Stomach (tissue), 9 donors: ENCODE results near the gene ARSG. TPM values are rescaled to one million over a fixed set of nuclear protein-coding genes. Genes with fewer than 3 reads are reported as not detected.

Source experiments
- DNase-seq, 2 donors: peaks; one replicate each; pipeline versions ENCODE4 v3.0.0 to v3.0.0-alpha.2; 2013 to 2019
- H3K27ac ChIP-seq, 5 donors: fragments of 200-600 bp in 4 of 5; sonication (generic) in 4 of 5; one replicate each; pipeline ENCODE4 v1.5.1; 2013 to 2019; ENCODE audit warnings: mild to moderate bottlenecking in 1 of 5, moderate library complexity in 1 of 5
- H3K27me3 ChIP-seq, 3 donors: fragments of 200-600 bp; sonication (generic); one replicate each; pipeline ENCODE4 v1.5.1; 2017 to 2019; ENCODE audit warnings: mixed run types in 1 of 3
- H3K36me3 ChIP-seq, 4 donors: fragments of 200-600 bp; sonication (generic); 1 replicate in 3 of 4; 2 replicates in 1 of 4; pipeline ENCODE4 v1.5.1; 2016 to 2019
- H3K4me1 ChIP-seq, 4 donors: fragments of 200-600 bp; sonication (generic); one replicate each; pipeline ENCODE4 v1.5.1; 2016 to 2019
- H3K4me3 ChIP-seq, 4 donors: fragments of 200-600 bp; sonication (generic) in 3 of 4; one replicate each; pipeline ENCODE4 v1.5.1; 2016 to 2019; ENCODE audit warnings: mild to moderate bottlenecking in 1 of 4
- H3K9me3 ChIP-seq, 4 donors: fragments of 200-600 bp; sonication (generic); one replicate each; pipeline ENCODE4 v1.5.1; 2016 to 2019
- CTCF ChIP-seq, 7 experiments: fragments of 450-650 bp in 4 of 7; fragments of 200-600 bp in 3 of 7; sonication (generic) in 3 of 7; IDR thresholded peaks; one replicate each; pipeline ENCODE4 v1.5.1; 2016 to 2019; ENCODE audit warnings: antibody characterized with exemption in 7 of 7, control low read depth in 2 of 7, mild to moderate bottlenecking in 1 of 7
- EP300 ChIP-seq: sonication (generic); formaldehyde crosslinking; IDR thresholded peaks from one replicate; pipeline ENCODE4 v1.6.1; 2017; ENCODE audit warnings: antibody characterized with exemption
- POLR2A ChIP-seq, 4 donors: fragments of 450-650 bp; IDR thresholded peaks; one replicate each; pipeline ENCODE4 v1.6.1; 2016; ENCODE audit warnings: antibody characterized with exemption in 4 of 4, control low read depth in 2 of 4, mild to moderate bottlenecking in 1 of 4, moderate library complexity in 1 of 4
- POLR2AphosphoS5 ChIP-seq, 3 donors: sonication (generic); formaldehyde crosslinking; IDR thresholded peaks; one replicate each; pipeline ENCODE4 v1.6.1; 2016; ENCODE audit warnings: antibody characterized with exemption in 3 of 3
- WGBS, 5 donors: extraction: QIAGEN DNeasy Blood & Tissue Kit in 3 of 5; methylation state at CpG; one replicate each; pipeline versions ENCODE4 v1.1.5 to v1.1.7; 2013 to 2018; 5-methylcytosine and 5-hydroxymethylcytosine counted together
- intact Hi-C: fragments of 100-400 bp; cut with DNase I; formaldehyde crosslinking; loops from one replicate; pipeline ENCODE4 v1.15.1; 2023; ENCODE audit warnings: low total_unique reads
- polyA plus RNA-seq, 3 donors: library from polyadenylated mRNA; stranded (reverse); fragments of 200-250 nt; gene quantifications; one replicate each; pipeline ENCODE4 v1.2.3, GENCODE V29; 2013
- small RNA-seq, 4 donors: library from RNA; depleted of rRNA; stranded (forward); fragments of <200 nt; gene quantifications; one replicate each; pipeline ENCODE3, GENCODE V24; 2016
- total RNA-seq, 5 donors: library from RNA; depleted of rRNA; stranded (reverse); fragments of >200 nt; gene quantifications; one replicate each; pipeline versions ENCODE4 v1.1.0 to v1.2.3, GENCODE V29; 2014 to 2016
- donor health status: healthy with polysubstance abuse.
- donor health status: Bipolar disorder and iron deficiency.
- donor health status: healthy.

ARSG gene
- total and polyA plus RNA-seq, 8 donors: 0.45 to 74.7 (median 2.4) TPM

GRCh38 chr17:68468788-68469187 is 177.5 kb downstream of the ARSG start:
- H3K27ac ChIP-seq: no peak overlapping the region
- no peak for DNase-seq
- no peaks in the 10 kb centered on the region for H3K27me3 ChIP-seq
- TF ChIP-seq CTCF (IDR thresholded peaks at IDR 0.05) (no peak), POLR2A (IDR thresholded peaks at IDR 0.05) (no peak), POLR2AphosphoS5 (IDR thresholded peaks at IDR 0.05) (no peak), EP300 (no peak)
- no peak overlapping the region for H3K4me3 ChIP-seq
- intact Hi-C loops: loop anchor here (10.0 kb wide), 1 partner anchor 294 kb away; no protein-coding TSS in a partner anchor
- no peaks in the 10 kb centered on the region for H3K36me3 ChIP-seq
- 80 to 89% (median 83%) methylated on average over 1 of the region's 1 CpG for WGBS, 5 donors
- H3K4me1 ChIP-seq: peaks cover 0 to 5% (median 0%) of the 10 kb centered on the region in 4 donors
- no peaks in the 10 kb centered on the region for H3K9me3 ChIP-seq

Small RNA genes within 50 kb of the gene (small RNA-seq; reads per million reads assigned to genes)
- 0 reads per million in 4 donors for gene MIR635

Other genes with a start within 250 kb of the ARSG start
- gene AMZ2, start 43.5 kb upstream of the ARSG start, total RNA-seq: 10 to 100 TPM in 4 of 5 donors, 1 to 10 TPM in 1; 1.2 to 73.2 (median 30.7) TPM
- 10 to 100 TPM; 46.3 to 61.7 (median 47.7) TPM for gene AMZ2, start 43.5 kb upstream of the ARSG start, polyA plus RNA-seq
- gene SLC16A6, start 368 bp upstream of the ARSG start, total RNA-seq: under 1 TPM in 1 of 5 donors, not detected in 4; 0.92 TPM
- gene SLC16A6, start 368 bp upstream of the ARSG start, polyA plus RNA-seq: under 1 TPM in 2 of 3 donors, not detected in 1; 0.37 to 0.80 TPM
- gene WIPI1, start 166.0 kb downstream of the ARSG start, total RNA-seq: 10 to 100 TPM in 4 of 5 donors, 1 to 10 TPM in 1; 8.2 to 99.1 (median 76.3) TPM
- gene WIPI1, start 166.0 kb downstream of the ARSG start, polyA plus RNA-seq: 10 to 100 TPM; 20.3 to 49.7 (median 35.3) TPM
- gene PRKAR1A, start 220.9 kb downstream of the ARSG start, total RNA-seq: 100 to 1,000 TPM in 3 of 5 donors, 10 to 100 TPM in 2; 22.6 to 323 (median 154) TPM
- gene PRKAR1A, start 220.9 kb downstream of the ARSG start, polyA plus RNA-seq: 10 to 100 TPM; 38.9 to 89.5 (median 71.2) TPM